ENCODE measurements around the gene TXNRD1.
"Not testable (repeated sequence)": the region's sequence is repeated elsewhere in the genome, so short reads cannot be mapped to it uniquely, and the experiment has no call there.

The TXNRD1 gene

GRCh38 chr12:104321949-104322348, 106.4 kb downstream of the TXNRD1 start:
- TF ChIP-seq Cebpa-rat (IDR thresholded peaks at IDR 0.05) = no peak
- H3K36me3 ChIP-seq = peaks cover 88 to 92% (median 91%) of the 10 kb centered on the region in 11 experiments
- no peak overlapping the region for H3K27ac ChIP-seq
- peaks cover 0 to 3% (median 0%) of the 10 kb centered on the region in 11 experiments; a peak in 2 of 22 replicates for H3K9me3 ChIP-seq (replicated peaks in 1 of 11)
- no peak overlapping the region for H3K4me2 ChIP-seq
- H4K20me1 ChIP-seq = peaks cover 0 to 61% (median 19%) of the 10 kb centered on the region in 11 experiments; a peak in 15 of 22 replicates
- no peaks in the 10 kb centered on the region for H3K4me1 ChIP-seq
- no peak overlapping the region for H3K9ac ChIP-seq
- H3K4me3 ChIP-seq = no peak overlapping the region
- no peaks in the 10 kb centered on the region for H3K27me3 ChIP-seq

DNA sequence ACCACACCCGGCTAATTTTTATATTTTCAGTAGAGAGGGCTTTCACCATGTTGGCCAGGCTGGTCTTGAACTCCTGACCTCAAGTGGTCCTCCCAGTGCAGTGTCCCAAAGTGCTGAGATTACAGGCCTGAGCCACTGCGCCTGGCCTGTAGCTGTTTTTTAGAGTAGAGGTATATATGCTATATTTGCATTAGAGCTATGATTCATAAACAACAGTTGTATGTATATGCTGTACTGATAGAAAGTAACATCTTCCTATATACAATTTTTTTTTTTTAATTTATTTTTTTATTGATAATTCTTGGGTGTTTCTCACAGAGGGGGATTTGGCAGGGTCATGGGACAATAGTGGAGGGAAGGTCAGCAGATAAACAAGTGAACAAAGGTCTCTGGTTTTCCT, 107.0 kb downstream of the TXNRD1 start:
- not testable (repeated sequence) for H3K27me3 ChIP-seq; H3K9ac ChIP-seq; H3K4me2 ChIP-seq; H3K27ac ChIP-seq; H3K9me3 ChIP-seq (replicated peaks in 1 of 11); H3K4me1 ChIP-seq; H3K4me3 ChIP-seq
- Histone ChIP-seq H4K20me1 (peaks cover 0 to 60% (median 14%) of the 10 kb centered on the region in 11 experiments; a peak in 14 of 22 replicates), H3K36me3 (peaks cover 88 to 92% (median 91%) of the 10 kb centered on the region in 11 experiments)

- no peak overlapping the region for H3K9ac ChIP-seq
- H3K36me3 ChIP-seq = peaks cover 88 to 92% (median 91%) of the 10 kb centered on the region in 11 experiments
- peaks cover 0 to 3% (median 0%) of the 10 kb centered on the region in 11 experiments; a peak in 2 of 22 replicates for H3K9me3 ChIP-seq (replicated peaks in 1 of 11)
- TF ChIP-seq Cebpa-rat (IDR thresholded peaks at IDR 0.05) = no peak
- H3K4me2 ChIP-seq = no peak overlapping the region
- H3K27ac ChIP-seq = no peak overlapping the region
- H4K20me1 ChIP-seq = peaks cover 0 to 59% (median 9%) of the 10 kb centered on the region in 11 experiments; a peak in 10 of 22 replicates
- no peaks in the 10 kb centered on the region for H3K4me1 ChIP-seq
- no peak overlapping the region for H3K4me3 ChIP-seq
- no peaks in the 10 kb centered on the region for H3K27me3 ChIP-seq
These were observed 108.3 kb downstream of the TXNRD1 start for GRCh38 chr12:104323899-104324298.

GRCh38 chr12:104328278-104328677, 112.7 kb downstream of the TXNRD1 start:
- H3K4me1 ChIP-seq; H3K9ac ChIP-seq; H3K4me3 ChIP-seq; H3K4me2 ChIP-seq; H3K27ac ChIP-seq; H3K9me3 ChIP-seq (replicated peaks in 1 of 11); H3K27me3 ChIP-seq: not testable (repeated sequence)
- Histone ChIP-seq H3K36me3 (peaks cover 71 to 97% (median 90%) of the 10 kb centered on the region in 11 experiments), H4K20me1 (peaks cover 0 to 48% (median 17%) of the 10 kb centered on the region in 11 experiments; a peak in 10 of 22 replicates)

DNA sequence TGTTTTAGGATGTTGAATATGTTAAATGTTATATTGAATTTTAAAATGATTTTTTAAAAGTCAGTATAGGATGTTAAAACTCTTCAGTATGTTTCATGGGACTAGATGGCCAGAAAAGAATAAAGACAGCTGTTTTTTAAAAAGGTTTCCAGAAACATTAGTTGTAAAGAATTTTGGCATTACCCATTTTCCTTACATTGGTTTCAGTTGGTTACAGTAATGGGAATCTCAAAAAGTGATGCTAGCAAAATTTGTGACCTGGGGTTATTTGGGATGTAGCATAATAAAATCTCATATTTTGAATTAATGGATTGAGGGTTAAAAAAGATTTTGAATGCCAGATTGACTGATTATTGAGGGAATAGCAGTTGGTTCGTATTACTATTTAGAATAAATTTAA, 113.2 kb downstream of the TXNRD1 start:
- Histone ChIP-seq H3K9me3 (replicated peaks in 1 of 11) (no peaks in the 10 kb centered on the region), H3K9ac (no peak overlapping the region), H3K4me2 (no peak overlapping the region), H3K4me1 (no peaks in the 10 kb centered on the region), H3K27ac (no peak overlapping the region), H3K4me3 (no peak overlapping the region), H4K20me1 (peaks cover 0 to 53% (median 17%) of the 10 kb centered on the region in 11 experiments; a peak in 10 of 22 replicates), H3K27me3 (no peaks in the 10 kb centered on the region), H3K36me3 (peaks cover 74 to 100% (median 93%) of the 10 kb centered on the region in 11 experiments)
- no peak for TF ChIP-seq Cebpa-rat (IDR thresholded peaks at IDR 0.05)

GRCh38 chr12:104329707-104330532, 114.3 kb downstream of the TXNRD1 start:
- Histone ChIP-seq H3K4me1 (no peaks in the 10 kb centered on the region), H3K36me3 (peaks cover 74 to 100% (median 93%) of the 10 kb centered on the region in 11 experiments), H3K4me2 (no peak overlapping the region), H4K20me1 (peaks cover 0 to 57% (median 17%) of the 10 kb centered on the region in 11 experiments; a peak in 10 of 22 replicates), H3K9ac (no peak overlapping the region), H3K27ac (no peak overlapping the region), H3K27me3 (no peaks in the 10 kb centered on the region), H3K4me3 (no peak overlapping the region), H3K9me3 (replicated peaks in 1 of 11) (no peaks in the 10 kb centered on the region)
- TF ChIP-seq Cebpa-rat (IDR thresholded peaks at IDR 0.05) = no peak

GRCh38 chr12:104331376-104331775, 115.8 kb downstream of the TXNRD1 start:
- H3K9me3 ChIP-seq (replicated peaks in 1 of 11) = no peaks in the 10 kb centered on the region
- H3K4me1 ChIP-seq = no peaks in the 10 kb centered on the region
- no peak overlapping the region for H3K4me3 ChIP-seq
- H3K27me3 ChIP-seq = no peaks in the 10 kb centered on the region
- no peak overlapping the region for H3K27ac ChIP-seq
- no peak overlapping the region for H3K4me2 ChIP-seq
- H3K9ac ChIP-seq = no peak overlapping the region
- H3K36me3 ChIP-seq = peaks cover 74 to 100% (median 93%) of the 10 kb centered on the region in 11 experiments
- peaks cover 0 to 70% (median 17%) of the 10 kb centered on the region in 11 experiments; a peak in 10 of 22 replicates for H4K20me1 ChIP-seq
- TF ChIP-seq Cebpa-rat (IDR thresholded peaks at IDR 0.05) = no peak

GRCh38 chr12:104332273-104332672, 116.7 kb downstream of the TXNRD1 start:
- H3K4me1 ChIP-seq; H3K4me3 ChIP-seq; H3K27me3 ChIP-seq; H3K9me3 ChIP-seq (replicated peaks in 1 of 11); H3K9ac ChIP-seq; H3K27ac ChIP-seq; H3K4me2 ChIP-seq: not testable (repeated sequence)
- Histone ChIP-seq H4K20me1 (peaks cover 0 to 76% (median 17%) of the 10 kb centered on the region in 11 experiments; a peak in 10 of 22 replicates), H3K36me3 (peaks cover 74 to 100% (median 93%) of the 10 kb centered on the region in 11 experiments)

DNA sequence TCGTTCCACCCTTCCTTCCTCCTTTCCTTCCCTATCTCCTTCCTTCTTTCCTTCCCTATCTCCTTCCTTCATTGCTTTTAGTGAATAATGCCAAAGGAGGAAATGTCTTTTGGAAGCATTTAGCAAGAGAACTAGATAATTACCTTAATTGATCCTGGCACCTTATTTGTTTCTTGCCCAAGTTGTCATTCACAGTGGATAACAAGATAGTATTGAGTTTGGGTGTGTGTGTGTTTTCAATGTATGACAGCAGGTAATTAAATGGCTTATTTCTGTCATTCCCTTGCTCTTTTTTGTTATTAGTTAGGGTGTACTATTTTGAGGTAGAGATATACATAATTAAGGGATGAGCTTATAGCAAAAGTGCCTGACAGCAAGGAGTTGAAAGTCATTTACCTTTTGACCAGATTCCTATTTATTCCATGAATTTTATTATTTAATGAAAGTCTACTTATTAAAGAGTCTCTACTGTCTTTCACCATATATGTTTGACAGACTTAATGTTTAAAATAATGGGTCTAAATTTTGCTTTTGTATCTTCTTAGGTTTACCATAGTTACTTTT, 118.2 kb downstream of the TXNRD1 start:
- no peak overlapping the region for H3K27ac ChIP-seq
- TF ChIP-seq Cebpa-rat (IDR thresholded peaks at IDR 0.05) = no peak
- no peaks in the 10 kb centered on the region for H3K4me1 ChIP-seq
- H4K20me1 ChIP-seq = peaks cover 0 to 71% (median 15%) of the 10 kb centered on the region in 11 experiments; a peak in 10 of 22 replicates
- no peak overlapping the region for H3K4me2 ChIP-seq
- H3K9ac ChIP-seq = no peak overlapping the region
- no peaks in the 10 kb centered on the region for H3K27me3 ChIP-seq
- no peak overlapping the region for H3K4me3 ChIP-seq
- no peaks in the 10 kb centered on the region for H3K9me3 ChIP-seq (replicated peaks in 1 of 11)
- peaks cover 74 to 100% (median 93%) of the 10 kb centered on the region in 11 experiments for H3K36me3 ChIP-seq
